Measurements from ENCODE around the gene SREK1IP1. TPM values are rescaled to one million over a fixed set of nuclear protein-coding genes. Genes with fewer than 3 reads are reported as not detected.
"Not testable (repeated sequence)": the region's sequence is repeated elsewhere in the genome, so short reads cannot be mapped to it uniquely, and the experiment has no call there.

The SREK1IP1 gene
- total RNA-seq, 1 donor = 13.3 TPM

GRCh38 chr5:64749385-64749784 is 19.1 kb downstream of the SREK1IP1 start:
- H3K4me3 ChIP-seq (ENCODE audit: low read depth, low read length) = no peak overlapping the region
- DNase-seq (ENCODE audit: low read depth) = no peak
- no peak for TF ChIP-seq CTCF (IDR thresholded peaks at IDR 0.05; ENCODE audit: insufficient read depth, low read length)

- H3K4me3 ChIP-seq (ENCODE audit: low read depth, low read length) = no peak overlapping the region
- DNase-seq (ENCODE audit: low read depth) = no peak
- no peak for TF ChIP-seq CTCF (IDR thresholded peaks at IDR 0.05; ENCODE audit: insufficient read depth, low read length)
These were observed 22.0 kb downstream of the SREK1IP1 start for GRCh38 chr5:64746446-64746845.

GRCh38 chr5:64744914-64745313 is 23.6 kb downstream of the SREK1IP1 start:
- TF ChIP-seq CTCF (IDR thresholded peaks at IDR 0.05; ENCODE audit: insufficient read depth, low read length) = no peak
- H3K4me3 ChIP-seq (ENCODE audit: low read depth, low read length) = no peak overlapping the region

GRCh38 chr5:64742821-64743220 is 25.7 kb downstream of the SREK1IP1 start:
- no peak for DNase-seq (ENCODE audit: low read depth)
- no peak for TF ChIP-seq CTCF (IDR thresholded peaks at IDR 0.05; ENCODE audit: insufficient read depth, low read length)
- no peak overlapping the region for H3K4me3 ChIP-seq (ENCODE audit: low read depth, low read length)

More at GRCh38 chr5:64744914-64745313, 23.6 kb downstream of the SREK1IP1 start:
- DNase-seq (ENCODE audit: low read depth) = no peak

GRCh38 chr5:64742411-64742810 is 26.1 kb downstream of the SREK1IP1 start:
- no peak overlapping the region for H3K4me3 ChIP-seq (ENCODE audit: low read depth, low read length)
- no peak for DNase-seq (ENCODE audit: low read depth)
- TF ChIP-seq CTCF (IDR thresholded peaks at IDR 0.05; ENCODE audit: insufficient read depth, low read length) = no peak

GRCh38 chr5:64727150-64727549 is 41.3 kb downstream of the SREK1IP1 start:
- H3K4me3 ChIP-seq (ENCODE audit: low read depth, low read length) = no peak overlapping the region
- no peak for DNase-seq (ENCODE audit: low read depth)
- no peak for TF ChIP-seq CTCF (IDR thresholded peaks at IDR 0.05; ENCODE audit: insufficient read depth, low read length)

- no peak for DNase-seq (ENCODE audit: low read depth)
- no peak overlapping the region for H3K4me3 ChIP-seq (ENCODE audit: low read depth, low read length)
- TF ChIP-seq CTCF (IDR thresholded peaks at IDR 0.05; ENCODE audit: insufficient read depth, low read length) = no peak
These were observed 45.9 kb downstream of the SREK1IP1 start for GRCh38 chr5:64722588-64722987.

GRCh38 chr5:64714495-64714894 is 54.0 kb downstream of the SREK1IP1 start:
- not testable (repeated sequence) for H3K4me3 ChIP-seq (ENCODE audit: low read depth, low read length); DNase-seq (ENCODE audit: low read depth)
